HepG2 (cell line): ENCODE data around the gene MAST1. TPM values are rescaled to one million over a fixed set of nuclear protein-coding genes. Genes with fewer than 3 reads are reported as not detected.
A peak's percentile ranks its signal among the peaks of the same experiment; 100 is the strongest.

ENCODE experiments used
- FOXA1 ChIP-seq, 2 experiments: fragments of 450-650 bp in 1 of 2; sonication (generic) in 1 of 2; formaldehyde crosslinking in 1 of 2; IDR thresholded peaks; 2 replicates each; pipeline versions ENCODE4 v1.4.0 to v1.6.1; 2016 to 2020; ENCODE audit warnings: missing genetic modification reagents in 1 of 2
- FOXJ3 ChIP-seq: sonication (generic); formaldehyde crosslinking; IDR thresholded peaks from 2 replicates; pipeline ENCODE4 v1.4.0; 2020; ENCODE audit warnings: missing genetic modification reagents, mild to moderate bottlenecking, borderline replicate concordance
- HNF4A ChIP-seq: sonication (generic); formaldehyde crosslinking; IDR thresholded peaks from 2 replicates; pipeline ENCODE4 v1.4.0; 2020; ENCODE audit warnings: missing genetic modification reagents
- JARID2 ChIP-seq: sonication (generic); formaldehyde crosslinking; IDR thresholded peaks from 2 replicates; pipeline ENCODE4 v1.8.1; 2023; ENCODE audit warnings: missing genetic modification reagents, inconsistent platforms; ENCODE audit not compliant: insufficient replicate concordance
- KDM4B ChIP-seq: sonication (generic); formaldehyde crosslinking; IDR thresholded peaks from 2 replicates; pipeline ENCODE4 v1.4.0; 2020; ENCODE audit warnings: missing genetic modification reagents
- NFE2L1 ChIP-seq: sonication (generic); formaldehyde crosslinking; IDR thresholded peaks from 2 replicates; pipeline ENCODE4 v1.4.0; 2020; ENCODE audit warnings: missing genetic modification reagents, mild to moderate bottlenecking, borderline replicate concordance
- NR2C2 ChIP-seq: sonication (generic); formaldehyde crosslinking; IDR thresholded peaks from 2 replicates; pipeline ENCODE4 v1.4.0; 2020; ENCODE audit warnings: missing genetic modification reagents, mild to moderate bottlenecking, moderate library complexity, borderline replicate concordance
- NR2F1 ChIP-seq, 2 experiments: fragments of 450-650 bp in 1 of 2; formaldehyde crosslinking in 1 of 2; IDR thresholded peaks; 2 replicates each; pipeline versions ENCODE4 v1.5.0 to v1.6.1; 2016 to 2020; ENCODE audit warnings: mild to moderate bottlenecking in 1 of 2, missing compliant biosample characterization in 1 of 2, missing genetic modification reagents in 1 of 2, moderate library complexity in 1 of 2
- PHF5A ChIP-seq: IDR thresholded peaks from one replicate; pipeline ENCODE4 v1.6.1; 2018; ENCODE audit warnings: low read depth, missing genetic modification reagents; ENCODE audit not compliant: unreplicated experiment
- POLR2AphosphoS5 ChIP-seq: IDR thresholded peaks from 2 replicates; pipeline ENCODE4 v1.6.1; 2012; ENCODE audit warnings: low read depth, low read length
- RELA ChIP-seq: sonication (generic); formaldehyde crosslinking; IDR thresholded peaks from 2 replicates; pipeline ENCODE4 v1.4.0; 2020; ENCODE audit warnings: missing genetic modification reagents
- SRSF4 ChIP-seq: fragments of 200-400 bp; formaldehyde crosslinking; IDR thresholded peaks from one replicate; pipeline ENCODE4 v1.6.1; 2018; ENCODE audit warnings: mild to moderate bottlenecking, low read depth, low read length, moderate library complexity; ENCODE audit not compliant: poor library complexity, severe bottlenecking
- STAT5B ChIP-seq: sonication (generic); formaldehyde crosslinking; IDR thresholded peaks from 2 replicates; pipeline ENCODE4 v1.4.0; 2020; ENCODE audit warnings: missing genetic modification reagents
- TBP ChIP-seq: sonication (generic); formaldehyde crosslinking; IDR thresholded peaks from 2 replicates; pipeline ENCODE4 v1.5.0; 2020; ENCODE audit warnings: missing genetic modification reagents
- ZFP41 ChIP-seq: sonication (generic); formaldehyde crosslinking; IDR thresholded peaks from 2 replicates; pipeline ENCODE4 v1.4.0; 2020; ENCODE audit warnings: mild to moderate bottlenecking, missing genetic modification reagents, borderline replicate concordance
- ZNF160 ChIP-seq: sonication (generic); formaldehyde crosslinking; IDR thresholded peaks from 2 replicates; pipeline ENCODE4 v1.8.0; 2022; ENCODE audit warnings: mild to moderate bottlenecking, inconsistent platforms, missing genetic modification reagents
- ZNF446 ChIP-seq: sonication (generic); formaldehyde crosslinking; IDR thresholded peaks from 2 replicates; pipeline ENCODE4 v1.5.0; 2020; ENCODE audit warnings: mild to moderate bottlenecking, missing genetic modification reagents
- ZNF550 ChIP-seq: sonication (generic); formaldehyde crosslinking; IDR thresholded peaks from 2 replicates; pipeline ENCODE4 v1.4.0; 2020; ENCODE audit warnings: mild to moderate bottlenecking, missing genetic modification reagents, borderline replicate concordance
- ZNF567 ChIP-seq: sonication (generic); formaldehyde crosslinking; IDR thresholded peaks from 2 replicates; pipeline ENCODE4 v1.8.1; 2023; ENCODE audit warnings: mild to moderate bottlenecking, missing genetic modification reagents, borderline replicate concordance
- ZNF614 ChIP-seq: IDR thresholded peaks from 2 replicates; pipeline ENCODE4 v1.6.1; 2018; ENCODE audit warnings: missing biosample characterization, missing genetic modification reagents, inconsistent platforms, borderline replicate concordance
- ZNF672 ChIP-seq: sonication (generic); formaldehyde crosslinking; IDR thresholded peaks from 2 replicates; pipeline ENCODE4 v1.8.1; 2022; ENCODE audit warnings: missing genetic modification reagents
- ZNF709 ChIP-seq: sonication (generic); formaldehyde crosslinking; IDR thresholded peaks from 2 replicates; pipeline ENCODE4 v1.5.0; 2020; ENCODE audit warnings: mild to moderate bottlenecking, missing genetic modification reagents
- ZNF768 ChIP-seq: sonication (generic); formaldehyde crosslinking; IDR thresholded peaks from 2 replicates; pipeline ENCODE4 v1.4.0; 2020; ENCODE audit warnings: missing genetic modification reagents
- ZNF775 ChIP-seq: sonication (generic); formaldehyde crosslinking; IDR thresholded peaks from 2 replicates; pipeline ENCODE4 v1.4.0; 2020; ENCODE audit warnings: missing genetic modification reagents, mild to moderate bottlenecking, moderate library complexity, borderline replicate concordance
- ZNF788 ChIP-seq: sonication (generic); formaldehyde crosslinking; IDR thresholded peaks from 2 replicates; pipeline ENCODE4 v1.5.0; 2020; ENCODE audit warnings: mild to moderate bottlenecking, missing genetic modification reagents, borderline replicate concordance
- ZNF839 ChIP-seq: sonication (generic); formaldehyde crosslinking; IDR thresholded peaks from 2 replicates; pipeline ENCODE4 v1.4.0; 2020; ENCODE audit warnings: missing genetic modification reagents, mild to moderate bottlenecking, borderline replicate concordance
- polyA plus RNA-seq, 8 experiments: library from polyadenylated mRNA; depleted of rRNA in 3 of 8; stranded (reverse) in 7 of 8; unstranded in 1 of 8; fragments of >200 nt; fragmentation: Illumina TruSeq in 4 of 8; extraction: Trizol in 4 of 8; gene quantifications; 2 replicates each; pipeline versions ENCODE4 v1.2.1 to v1.2.3, GENCODE V29; 2011 to 2016; ENCODE audit warnings: low read depth in 4 of 8, missing spikeins in 1 of 8, mixed read lengths in 1 of 8; ENCODE audit not compliant: insufficient read depth in 1 of 8
- total RNA-seq, 5 experiments: library from RNA; depleted of rRNA; stranded (reverse); fragments of >200 nt; fragmentation: Illumina TruSeq; extraction: Trizol; gene quantifications; 2 replicates each; pipeline ENCODE4 v1.2.3, GENCODE V29; 2016; ENCODE audit warnings: low read depth in 1 of 5
- TF ChIP-seq, protein P1 (sequence below): sonication (generic); formaldehyde crosslinking; IDR thresholded peaks from 2 replicates; pipeline ENCODE4 v1.5.0; 2020; ENCODE audit warnings: mild to moderate bottlenecking, low read depth, missing genetic modification reagents, borderline replicate concordance
- TF ChIP-seq, protein P2 (sequence below): sonication (generic); formaldehyde crosslinking; IDR thresholded peaks from 2 replicates; pipeline ENCODE4 v1.4.0; 2020; ENCODE audit warnings: mild to moderate bottlenecking, low read depth, missing genetic modification reagents

The MAST1 gene
- total and polyA plus RNA-seq, 2 of the 13 experiments (the other 11 are each of a cell fraction or from before 2014, with no cell fraction given), result 0.73 to 4.7 TPM

- TF ChIP-seq ZNF768 (CRISPR knock-in tag), result peak; percentile 70; the same call in 1 of the 2 replicates
- TF ChIP-seq ZNF775 (CRISPR knock-in tag), result no peak
- TF ChIP-seq NR2C2 (CRISPR knock-in tag), result peak; percentile 80
- no peak for TF ChIP-seq PHF5A (CRISPR knock-in tag)
- no peak for TF ChIP-seq JARID2 (CRISPR knock-in tag)
- TF ChIP-seq HNF4A (CRISPR knock-in tag), result no peak
- no peak for TF ChIP-seq ZNF446 (CRISPR knock-in tag)
- peak; percentile 70 for TF ChIP-seq POLR2AphosphoS5
- TF ChIP-seq ZNF160 (CRISPR knock-in tag), result peak; percentile 89; the same call in 1 of the 2 replicates
- TF ChIP-seq ZNF709, result peak; percentile 83; the same call in 1 of the 2 replicates
- TF ChIP-seq SRSF4, result no peak
- no peak for TF ChIP-seq NR2F1 (CRISPR knock-in tag; IDR thresholded peaks at IDR 0.05)
- no peak for TF ChIP-seq ZNF567
- no peak for TF ChIP-seq FOXA1 (IDR thresholded peaks at IDR 0.05)
- no peak for TF ChIP-seq FOXA1 (CRISPR knock-in tag; IDR thresholded peaks at IDR 0.05)
- 0 out of 2 replicates have a peak, but pooled peaks have one; percentile 64 for TF ChIP-seq RELA (CRISPR knock-in tag)
- no peak for TF ChIP-seq NFE2L1 (CRISPR knock-in tag)
- TF ChIP-seq KDM4B, result no peak
- TF ChIP-seq STAT5B (CRISPR knock-in tag), result no peak
- TF ChIP-seq, protein P1, sequence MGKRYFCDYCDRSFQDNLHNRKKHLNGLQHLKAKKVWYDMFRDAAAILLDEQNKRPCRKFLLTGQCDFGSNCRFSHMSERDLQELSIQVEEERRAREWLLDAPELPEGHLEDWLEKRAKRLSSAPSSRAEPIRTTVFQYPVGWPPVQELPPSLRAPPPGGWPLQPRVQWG, result no peak
- TF ChIP-seq, protein P2, sequence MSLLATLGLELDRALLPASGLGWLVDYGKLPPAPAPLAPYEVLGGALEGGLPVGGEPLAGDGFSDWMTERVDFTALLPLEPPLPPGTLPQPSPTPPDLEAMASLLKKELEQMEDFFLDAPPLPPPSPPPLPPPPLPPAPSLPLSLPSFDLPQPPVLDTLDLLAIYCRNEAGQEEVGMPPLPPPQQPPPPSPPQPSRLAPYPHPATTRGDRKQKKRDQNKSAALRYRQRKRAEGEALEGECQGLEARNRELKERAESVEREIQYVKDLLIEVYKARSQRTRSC (CRISPR knock-in tag), result peak; percentile 87; the same call in 1 of the 2 replicates
- 0 out of 2 replicates have a peak, but pooled peaks have one; percentile 27 for TF ChIP-seq TBP (CRISPR knock-in tag)
- TF ChIP-seq ZNF550 (CRISPR knock-in tag), result no peak
- TF ChIP-seq ZNF839 (CRISPR knock-in tag), result no peak
- TF ChIP-seq ZNF788 (CRISPR knock-in tag), result peak; percentile 82; the same call in 1 of the 2 replicates
- TF ChIP-seq ZNF614 (CRISPR knock-in tag), result 0 out of 2 replicates have a peak, but pooled peaks have one; percentile 47
- no peak for TF ChIP-seq ZNF672 (CRISPR knock-in tag)
- no peak; the same call in 1 of the 2 replicates for TF ChIP-seq FOXJ3 (CRISPR knock-in tag)
- TF ChIP-seq ZFP41 (CRISPR knock-in tag), result peak; percentile 73; the same call in 1 of the 2 replicates
Measured at GRCh38 chr19:12806242-12807081, 31.9 kb upstream of the MAST1 start, which contains the start of gene RNASEH2A (continued).
